Naive thymus-derived CD8-positive, alpha-beta T cell (primary cell): ENCODE results near the gene CTNNA2. TPM values are rescaled to one million over a fixed set of nuclear protein-coding genes. Genes with fewer than 3 reads are reported as not detected.

Experiments
- ATAC-seq, 2 donors: fragments of 150-1000 bp; cut with Tn5 transposase in 1 of 2; sonication (Bioruptor Pico), chemical (Tn5 transposase) in 1 of 2; 1 replicate in 1 of 2; 2 replicates in 1 of 2; pipeline ENCODE4 v1.10.0; 2021; ENCODE audit warnings: mild to moderate bottlenecking in 2 of 2, moderate library complexity in 2 of 2
- POLR2A ChIA-PET: fragments of 350-600 bp; sonication (Branson Sonifier 250); formaldehyde crosslinking; loops from one replicate; lab custom pipeline; 2021; ENCODE audit warnings: antibody characterized with exemption; lab: Charles Lee
- DNase-seq, 10 donors: peaks; one replicate each; pipeline versions ENCODE4 v3.0.0 to v3.0.0-alpha.2; 2020 to 2022
- H3K27ac Mint-ChIP-seq, 10 donors: one replicate each; pipeline ENCODE4 v1.8.0; 2020 to 2022; ENCODE audit warnings: mild to moderate bottlenecking in 10 of 10, mixed read lengths in 10 of 10, moderate library complexity in 4 of 10, inconsistent platforms in 1 of 10
- H3K27me3 Mint-ChIP-seq, 5 donors: one replicate each; pipeline ENCODE4 v1.8.0; 2021 to 2022; ENCODE audit warnings: mixed read lengths in 5 of 5
- H3K36me3 Mint-ChIP-seq, 3 donors: one replicate each; pipeline ENCODE4 v1.8.0; 2020 to 2022; ENCODE audit warnings: mixed read lengths in 3 of 3, mild to moderate bottlenecking in 2 of 3, inconsistent platforms in 1 of 3
- H3K4me1 Mint-ChIP-seq, 4 donors: one replicate each; pipeline ENCODE4 v1.8.0; 2021 to 2022; ENCODE audit warnings: mixed read lengths in 4 of 4
- H3K4me3 Mint-ChIP-seq, 10 donors: one replicate each; pipeline ENCODE4 v1.8.0; 2020 to 2022; ENCODE audit warnings: mild to moderate bottlenecking in 10 of 10, mixed read lengths in 10 of 10, moderate library complexity in 6 of 10, inconsistent platforms in 1 of 10
- H3K9me3 Mint-ChIP-seq, 9 donors: one replicate each; pipeline ENCODE4 v1.8.0; 2020 to 2022; ENCODE audit warnings: mixed read lengths in 9 of 9, mild to moderate bottlenecking in 3 of 9, inconsistent platforms in 1 of 9, moderate library complexity in 1 of 9
- polyA plus RNA-seq, 3 donors: library from polyadenylated mRNA; unstranded; fragments of 300-500 nt; fragmentation: Illumina TruSeq; gene quantifications; one replicate each; pipeline ENCODE4 v1.2.3, GENCODE V29; 2021
- total RNA-seq, 8 experiments: library from RNA in 2 of 8; stranded (reverse) in 2 of 8; gene quantifications; one replicate each; pipeline ENCODE4 v1.2.3 and lab custom pipeline; 2021 to 2026

Gene CTNNA2
- total and polyA plus RNA-seq, 5 experiments from 2014 or later, result not detected

- no peak for DNase-seq
- Mint-ChIP-seq H3K36me3 (no peaks in the 10 kb centered on the region), H3K4me1 (no peaks in the 10 kb centered on the region), H3K27me3 (peaks cover 0 to 18% (median 5%) of the 10 kb centered on the region in 5 donors), H3K4me3 (no peak overlapping the region), H3K27ac (no peak overlapping the region), H3K9me3 (peaks cover 0 to 4% (median 0%) of the 10 kb centered on the region in 9 donors)
- ATAC-seq, result no peak
- POLR2A ChIA-PET, result no interaction called here
These were observed 388.3 kb downstream of the CTNNA2 start for GRCh38 chr2:79901161-79901560.

GRCh38 chr2:79903222-79904000 is 390.6 kb downstream of the CTNNA2 start:
- no peak for ATAC-seq
- POLR2A ChIA-PET, result no interaction called here
- H3K27ac Mint-ChIP-seq, result no peak overlapping the region
- no peaks in the 10 kb centered on the region for H3K9me3 Mint-ChIP-seq
- H3K4me1 Mint-ChIP-seq, result no peaks in the 10 kb centered on the region
- no peak for DNase-seq
- no peaks in the 10 kb centered on the region for H3K36me3 Mint-ChIP-seq
- peaks cover 0 to 11% (median 3%) of the 10 kb centered on the region in 5 donors for H3K27me3 Mint-ChIP-seq
- H3K4me3 Mint-ChIP-seq, result no peak overlapping the region

GRCh38 chr2:79906139-79906890 is 393.5 kb downstream of the CTNNA2 start:
- POLR2A ChIA-PET, result no interaction called here
- ATAC-seq, result no peak
- no peaks in the 10 kb centered on the region for H3K4me1 Mint-ChIP-seq
- peaks cover 0 to 14% (median 3%) of the 10 kb centered on the region in 5 donors for H3K27me3 Mint-ChIP-seq
- no peaks in the 10 kb centered on the region for H3K36me3 Mint-ChIP-seq
- H3K9me3 Mint-ChIP-seq, result peaks cover 0 to 2% (median 0%) of the 10 kb centered on the region in 9 donors
- H3K27ac Mint-ChIP-seq, result no peak overlapping the region
- no peak overlapping the region for H3K4me3 Mint-ChIP-seq
- no peak for DNase-seq

GRCh38 chr2:79909521-79909920 is 396.7 kb downstream of the CTNNA2 start:
- no peak overlapping the region for H3K27ac Mint-ChIP-seq
- peaks cover 0 to 4% (median 0%) of the 10 kb centered on the region in 5 donors for H3K27me3 Mint-ChIP-seq
- no peak for ATAC-seq
- DNase-seq, result no peak
- no peaks in the 10 kb centered on the region for H3K4me1 Mint-ChIP-seq
- no peak overlapping the region for H3K4me3 Mint-ChIP-seq
- POLR2A ChIA-PET, result no interaction called here
- H3K9me3 Mint-ChIP-seq, result peaks cover 0 to 12% (median 0%) of the 10 kb centered on the region in 9 donors
- H3K36me3 Mint-ChIP-seq, result no peaks in the 10 kb centered on the region

- POLR2A ChIA-PET, result no interaction called here
- Mint-ChIP-seq H3K9me3 (peaks cover 0 to 12% (median 1%) of the 10 kb centered on the region in 9 donors), H3K4me3 (no peak overlapping the region), H3K27ac (no peak overlapping the region), H3K27me3 (peaks cover 0 to 4% (median 0%) of the 10 kb centered on the region in 5 donors), H3K36me3 (no peaks in the 10 kb centered on the region), H3K4me1 (no peaks in the 10 kb centered on the region)
- DNase-seq (no peak), ATAC-seq (no peak)
These were observed 397.8 kb downstream of the CTNNA2 start for GRCh38 chr2:79910643-79911042.

GRCh38 chr2:79915455-79915854 is 402.6 kb downstream of the CTNNA2 start:
- Mint-ChIP-seq H3K4me1 (no peaks in the 10 kb centered on the region), H3K27me3 (peaks cover 0 to 2% (median 0%) of the 10 kb centered on the region in 5 donors), H3K4me3 (no peak overlapping the region), H3K9me3 (peaks cover 0 to 21% (median 3%) of the 10 kb centered on the region in 9 donors), H3K36me3 (no peaks in the 10 kb centered on the region), H3K27ac (no peak overlapping the region)
- DNase-seq, result no peak
- ATAC-seq, result no peak
- POLR2A ChIA-PET, result no interaction called here

GRCh38 chr2:79916285-79916684 is 403.4 kb downstream of the CTNNA2 start:
- POLR2A ChIA-PET, result no interaction called here
- no peak for ATAC-seq
- DNase-seq, result no peak
- Mint-ChIP-seq H3K36me3 (no peaks in the 10 kb centered on the region), H3K4me3 (no peak overlapping the region), H3K9me3 (peaks cover 0 to 21% (median 3%) of the 10 kb centered on the region in 9 donors), H3K27me3 (peaks cover 0 to 2% (median 0%) of the 10 kb centered on the region in 5 donors), H3K4me1 (no peaks in the 10 kb centered on the region), H3K27ac (no peak overlapping the region)

GRCh38 chr2:79920512-79921076 is 407.7 kb downstream of the CTNNA2 start:
- Mint-ChIP-seq H3K36me3 (no peaks in the 10 kb centered on the region), H3K4me1 (no peaks in the 10 kb centered on the region), H3K9me3 (peaks cover 0 to 9% (median 2%) of the 10 kb centered on the region in 9 donors), H3K27ac (no peak overlapping the region), H3K27me3 (peaks cover 0 to 2% (median 0%) of the 10 kb centered on the region in 5 donors), H3K4me3 (no peak overlapping the region)
- POLR2A ChIA-PET, result no interaction called here
- ATAC-seq (no peak), DNase-seq (no peak)

GRCh38 chr2:79929624-79930023 is 416.8 kb downstream of the CTNNA2 start:
- Mint-ChIP-seq H3K27ac (no peak overlapping the region), H3K36me3 (no peaks in the 10 kb centered on the region), H3K27me3 (peaks cover 2 to 10% (median 4%) of the 10 kb centered on the region in 5 donors), H3K4me3 (no peak overlapping the region), H3K4me1 (no peaks in the 10 kb centered on the region), H3K9me3 (peaks cover 0 to 7% (median 0%) of the 10 kb centered on the region in 9 donors)
- DNase-seq (no peak), ATAC-seq (no peak)
- POLR2A ChIA-PET, result no interaction called here

- no peaks in the 10 kb centered on the region for H3K36me3 Mint-ChIP-seq
- POLR2A ChIA-PET, result no interaction called here
- H3K9me3 Mint-ChIP-seq, result peaks cover 0 to 2% (median 0%) of the 10 kb centered on the region in 9 donors
- peaks cover 4 to 10% (median 9%) of the 10 kb centered on the region in 5 donors for H3K27me3 Mint-ChIP-seq
- DNase-seq (no peak), ATAC-seq (no peak)
- H3K27ac Mint-ChIP-seq, result no peak overlapping the region
- H3K4me1 Mint-ChIP-seq, result peaks cover 0 to 9% (median 3%) of the 10 kb centered on the region in 4 donors
- no peak overlapping the region for H3K4me3 Mint-ChIP-seq
These were observed 422.3 kb downstream of the CTNNA2 start for GRCh38 chr2:79935046-79935732.

GRCh38 chr2:79935771-79936657 is 423.2 kb downstream of the CTNNA2 start:
- POLR2A ChIA-PET, result no interaction called here
- Mint-ChIP-seq H3K36me3 (no peaks in the 10 kb centered on the region), H3K9me3 (peaks cover 0 to 2% (median 0%) of the 10 kb centered on the region in 9 donors), H3K4me1 (peaks cover 0 to 9% (median 3%) of the 10 kb centered on the region in 4 donors), H3K27ac (no peak overlapping the region), H3K4me3 (no peak overlapping the region), H3K27me3 (peaks cover 4 to 11% (median 9%) of the 10 kb centered on the region in 5 donors)
- ATAC-seq, result no peak
- peak in 2 of 10 donors; percentile 1 to 4 for DNase-seq
